HG03025 (cell line): ENCODE measurements around the gene AARSD1.
A peak's percentile ranks its signal among the peaks of the same experiment; 100 is the strongest.
"Not testable (repeated sequence)": the region's sequence is repeated elsewhere in the genome, so short reads cannot be mapped to it uniquely, and the experiment has no call there.

Source experiments
- ATAC-seq: cut with Tn5 transposase; IDR thresholded peaks from one replicate; pipeline ENCODE4 v1.9.1; 2021; ENCODE audit warnings: mild to moderate bottlenecking, moderate library complexity; ENCODE audit not compliant: unreplicated experiment, low FRiP score

AARSD1 gene

GRCh38 chr17:42964161-42964932 is at the start of gene AARSD1:
Gene AARSD1, minus strand, starts transcription at chr17:42964454. Its CDS starts 14 bp downstream, at chr17:42964440.
- ATAC-seq: peak; percentile 70

- ATAC-seq: no peak
These were observed 49.0 kb upstream of the AARSD1 start for GRCh38 chr17:43013296-43013695.

- no peak for ATAC-seq
These were observed 47.6 kb upstream of the AARSD1 start for GRCh38 chr17:43011728-43012472.

GRCh38 chr17:43010667-43011308 is 46.5 kb upstream of the AARSD1 start:
- ATAC-seq: no peak

- no peak for ATAC-seq
These were observed 42.6 kb upstream of the AARSD1 start, which contains the start of gene IFI35 for GRCh38 chr17:43006639-43007551. Gene IFI35, plus strand, starts transcription at chr17:43006784. Its CDS starts 164 bp downstream, at chr17:43006948.

- ATAC-seq: no peak
These were observed 39.4 kb upstream of the AARSD1 start for GRCh38 chr17:43003542-43004172.

GRCh38 chr17:43000894-43001293 is 36.6 kb upstream of the AARSD1 start:
- ATAC-seq: not testable (repeated sequence)

- ATAC-seq: no peak
These were observed 34.8 kb upstream of the AARSD1 start for GRCh38 chr17:42999003-42999525.

- peak; percentile 80 for ATAC-seq
These were observed 34.0 kb upstream of the AARSD1 start, which contains the start of gene RPL27 for GRCh38 chr17:42997984-42998938. Gene RPL27, plus strand, starts transcription at chr17:42998419. Its CDS starts 332 bp downstream, at chr17:42998751.

GRCh38 chr17:42997390-42997983 is 33.2 kb upstream of the AARSD1 start:
- no peak for ATAC-seq

GRCh38 chr17:42993913-42994312 is 29.7 kb upstream of the AARSD1 start:
- ATAC-seq: not testable (repeated sequence)

- ATAC-seq: no peak
These were observed 28.6 kb upstream of the AARSD1 start for GRCh38 chr17:42992872-42993271.

GRCh38 chr17:42991471-42991870 is 27.2 kb upstream of the AARSD1 start:
- no peak for ATAC-seq

- no peak for ATAC-seq
These were observed 25.7 kb upstream of the AARSD1 start for GRCh38 chr17:42989726-42990652.

GRCh38 chr17:42989141-42989540 is 24.9 kb upstream of the AARSD1 start:
- ATAC-seq: no peak

GRCh38 chr17:42985225-42985624 is 21.0 kb upstream of the AARSD1 start:
- ATAC-seq: no peak

GRCh38 chr17:42982266-42982665 is 18.0 kb upstream of the AARSD1 start:
- no peak for ATAC-seq
